Astrocyte (in vitro differentiated cells and primary cell): ENCODE measurements around the gene OFD1. TPM values are rescaled to one million over a fixed set of nuclear protein-coding genes. Genes with fewer than 3 reads are reported as not detected.

Experiments
- DNase-seq: peaks from one replicate; pipeline ENCODE4 v3.0.0-alpha.2; 2010; ENCODE audit warnings: low read depth
- FAIRE-seq: peaks from 2 replicates; lab custom pipeline; 2011; peaks lifted over from hg19 to GRCh38; lab: Jason Lieb, UNC
- H2AFZ ChIP-seq: 2 replicates; pipeline ENCODE4 v1.6.0; 2012; ENCODE audit warnings: low read depth, low read length, inconsistent platforms
- H3K27ac ChIP-seq: 2 replicates; pipeline ENCODE4 v1.5.1; 2011; ENCODE audit warnings: low read depth, low read length, inconsistent platforms
- H3K27me3 ChIP-seq: 2 replicates; pipeline ENCODE4 v1.6.0; 2011; ENCODE audit warnings: low read length, inconsistent platforms; ENCODE audit not compliant: insufficient read depth
- H3K36me3 ChIP-seq: 2 replicates; pipeline ENCODE4 v1.5.1; 2011; ENCODE audit warnings: low read length, inconsistent platforms; ENCODE audit not compliant: insufficient read depth
- H3K4me1 ChIP-seq: 2 replicates; pipeline ENCODE4 v1.5.1; 2011; ENCODE audit warnings: low read length, inconsistent platforms; ENCODE audit not compliant: insufficient read depth
- H3K4me2 ChIP-seq: 2 replicates; pipeline ENCODE4 v1.6.0; 2012; ENCODE audit warnings: low read length, inconsistent platforms
- H3K4me3 ChIP-seq: 2 replicates; pipeline ENCODE4 v1.5.1; 2011; ENCODE audit warnings: low read depth, mild to moderate bottlenecking, low read length, inconsistent platforms; ENCODE audit not compliant: insufficient read depth
- H3K79me2 ChIP-seq: 2 replicates; pipeline ENCODE4 v1.6.0; 2012; ENCODE audit warnings: mild to moderate bottlenecking, low read length, inconsistent platforms; ENCODE audit not compliant: insufficient read depth
- H3K9ac ChIP-seq: 2 replicates; pipeline ENCODE4 v1.6.0; 2012; ENCODE audit warnings: mild to moderate bottlenecking, low read length, inconsistent platforms
- H3K9me3 ChIP-seq: 2 replicates; pipeline ENCODE4 v1.5.1; 2012; ENCODE audit warnings: low read depth, mild to moderate bottlenecking, low read length, inconsistent platforms; ENCODE audit not compliant: insufficient read depth
- H4K20me1 ChIP-seq: 2 replicates; pipeline ENCODE4 v1.6.0; 2012; ENCODE audit warnings: low read length, inconsistent platforms; ENCODE audit not compliant: insufficient read depth
- H3K27ac Mint-ChIP-seq: one replicate; pipeline ENCODE4 v1.8.0; 2021; ENCODE audit warnings: mild to moderate bottlenecking, mixed read lengths; ENCODE audit not compliant: unreplicated experiment
- H3K27me3 Mint-ChIP-seq: one replicate; pipeline ENCODE4 v1.8.0; 2021; ENCODE audit warnings: low read depth, mixed read lengths; ENCODE audit not compliant: unreplicated experiment
- H3K36me3 Mint-ChIP-seq: one replicate; pipeline ENCODE4 v1.8.0; 2021; ENCODE audit warnings: low read depth, mixed read lengths; ENCODE audit not compliant: unreplicated experiment
- H3K4me1 Mint-ChIP-seq: one replicate; pipeline ENCODE4 v1.8.0; 2021; ENCODE audit warnings: low read depth, mixed read lengths; ENCODE audit not compliant: unreplicated experiment
- H3K4me3 Mint-ChIP-seq: one replicate; pipeline ENCODE4 v1.8.0; 2021; ENCODE audit warnings: mild to moderate bottlenecking, moderate library complexity, mixed read lengths; ENCODE audit not compliant: unreplicated experiment
- H3K9me3 Mint-ChIP-seq: one replicate; pipeline ENCODE4 v1.8.0; 2021; ENCODE audit warnings: mild to moderate bottlenecking, mixed read lengths; ENCODE audit not compliant: unreplicated experiment
- CTCF ChIP-seq: IDR thresholded peaks from 2 replicates; pipeline ENCODE4 v1.5.1; 2011; ENCODE audit warnings: low read depth, mild to moderate bottlenecking, inconsistent platforms, low read length, moderate library complexity; ENCODE audit not compliant: insufficient read depth
- EZH2 ChIP-seq: IDR thresholded peaks from 2 replicates; pipeline ENCODE4 v1.6.1; 2012; ENCODE audit warnings: mild to moderate bottlenecking, low read length, inconsistent platforms; ENCODE audit not compliant: insufficient read depth
- total RNA-seq: library from RNA; stranded (reverse); gene quantifications from 2 replicates; pipeline ENCODE4 v1.2.1, GENCODE V29; 2021

OFD1 gene
- total RNA-seq, 1 donor from 2014 or later: 22.0 TPM

DNA sequence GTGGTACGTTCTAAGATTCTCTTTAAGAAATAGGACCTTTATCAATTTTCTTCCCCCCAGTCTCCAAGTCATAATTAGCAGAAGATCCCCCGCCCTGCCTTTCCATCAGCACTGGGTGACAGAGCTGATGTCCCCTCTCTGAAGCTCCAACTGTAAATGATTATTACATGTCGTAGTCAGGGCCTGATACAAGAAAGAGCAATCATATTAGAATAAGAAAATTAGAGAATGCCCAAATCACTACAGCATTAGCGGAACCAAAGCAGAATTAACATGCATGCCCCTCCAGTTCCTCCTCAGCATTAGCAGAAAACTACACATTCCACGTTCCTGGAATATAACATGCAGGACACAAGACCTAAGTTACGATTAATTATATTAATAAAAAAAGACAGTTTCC lies 81.6 kb downstream of the OFD1 start:
- Histone ChIP-seq H3K4me1 (no peaks in the 10 kb centered on the region), H3K27ac (no peak overlapping the region), H3K27me3 (no peaks in the 10 kb centered on the region), H3K79me2 (no peaks in the 10 kb centered on the region), H3K9me3 (no peaks in the 10 kb centered on the region), H3K9ac (no peak overlapping the region), H3K36me3 (no peaks in the 10 kb centered on the region), H3K4me3 (no peak overlapping the region), H4K20me1 (no peaks in the 10 kb centered on the region), H3K4me2 (peak overlapping the region; percentile 79), H2AFZ (no peak overlapping the region)
- no peaks in the 10 kb centered on the region for H3K36me3 Mint-ChIP-seq
- DNase-seq (no peak), FAIRE-seq (no peak)
- no peaks in the 10 kb centered on the region for H3K27me3 Mint-ChIP-seq
- H3K4me1 Mint-ChIP-seq: no peaks in the 10 kb centered on the region
- no peak overlapping the region for H3K4me3 Mint-ChIP-seq
- H3K9me3 Mint-ChIP-seq: no peaks in the 10 kb centered on the region
- TF ChIP-seq CTCF (no peak), EZH2 (no peak)
- H3K27ac Mint-ChIP-seq: no peak overlapping the region

DNA sequence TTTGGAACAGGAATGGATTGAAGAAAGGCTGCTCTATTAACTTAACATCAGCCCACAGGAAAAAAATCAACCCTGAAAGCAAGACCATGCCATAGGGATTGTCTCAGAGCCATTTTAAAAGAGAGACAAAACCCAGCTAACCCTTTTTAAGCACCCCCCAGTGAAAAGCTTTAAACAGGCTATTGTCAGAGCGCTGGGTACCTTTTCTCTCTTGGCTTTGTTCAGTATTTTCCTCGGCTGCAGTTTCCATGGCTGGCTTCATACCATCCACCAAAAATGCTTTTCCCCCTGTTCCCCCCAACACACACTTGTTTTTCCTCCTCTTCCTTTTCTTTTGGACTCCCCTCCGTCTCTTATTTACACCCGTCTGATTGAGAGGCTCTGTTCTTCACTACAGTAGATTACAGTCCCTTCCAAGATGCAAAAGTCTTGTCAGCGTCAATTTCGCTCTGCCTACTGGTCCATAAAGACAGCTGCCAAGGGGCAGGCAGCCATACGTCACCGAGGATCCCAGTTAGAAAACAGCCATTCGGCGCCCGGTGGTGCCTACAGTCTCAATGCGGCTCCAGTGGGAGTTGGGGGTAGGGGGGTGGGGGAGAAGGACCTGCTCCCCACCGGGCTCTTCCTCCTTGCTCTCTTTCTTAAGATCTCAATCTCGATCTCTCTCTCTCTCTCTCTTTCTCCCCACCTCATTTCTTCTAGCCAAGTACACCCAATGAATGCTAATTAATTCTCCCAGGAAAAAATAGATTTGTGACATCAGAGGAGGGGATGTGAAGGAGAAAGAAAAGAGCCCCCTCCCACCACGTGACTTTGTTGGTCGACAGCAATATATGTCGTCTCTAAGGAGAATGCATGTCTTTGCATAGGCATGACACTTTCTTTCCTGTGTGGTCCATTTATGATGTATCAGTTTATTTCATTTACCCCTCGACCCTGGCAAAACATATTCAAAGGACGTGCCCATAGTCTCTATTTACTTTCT lies 82.4 kb downstream of the OFD1 start, which contains the start of gene GPM6B:
Gene GPM6B (minus strand): TSS at position 451 of the 985 bp plus-strand sequence. CDS start 189 bp downstream, at position 262.
- no peaks in the 10 kb centered on the region for H3K4me1 Mint-ChIP-seq
- H3K27me3 ChIP-seq: no peaks in the 10 kb centered on the region
- no peak within 1 kb of the TSS for H3K27ac Mint-ChIP-seq
- no peaks in the 10 kb centered on the region for H3K27me3 Mint-ChIP-seq
- no peaks in the 10 kb centered on the region for H3K79me2 ChIP-seq
- H2AFZ ChIP-seq: no peak within 1 kb of the TSS
- peak within 1 kb of the TSS; percentile 79 for H3K4me2 ChIP-seq
- H3K4me1 ChIP-seq: no peaks in the 10 kb centered on the region
- TF ChIP-seq CTCF (no peak), EZH2 (no peak)
- H3K9me3 ChIP-seq: no peaks in the 10 kb centered on the region
- H3K4me3 Mint-ChIP-seq: peak within 1 kb of the TSS; percentile 58
- H3K9ac ChIP-seq: peak within 1 kb of the TSS; percentile 54
- H3K27ac ChIP-seq: no peak within 1 kb of the TSS
- no peaks in the 10 kb centered on the region for H3K36me3 ChIP-seq
- no peaks in the 10 kb centered on the region for H3K9me3 Mint-ChIP-seq
- DNase-seq (no peak), FAIRE-seq (no peak)
- H3K4me3 ChIP-seq: peak within 1 kb of the TSS; percentile 46
- H4K20me1 ChIP-seq: no peaks in the 10 kb centered on the region
- no peaks in the 10 kb centered on the region for H3K36me3 Mint-ChIP-seq

Other genes starting within 250 kb of the OFD1 start
- 0.18 TPM in 1 of 2 replicates, not detected in the other for gene EGFL6, start 165.1 kb upstream of the OFD1 start, total RNA-seq
- gene TCEANC, start 81.6 kb upstream of the OFD1 start, total RNA-seq: 1.0 and 2.3 TPM in 2 replicates
- 31.2 and 34.2 TPM in 2 replicates for gene RAB9A, start 45.6 kb upstream of the OFD1 start, total RNA-seq
- gene TRAPPC2, start 128 bp upstream of the OFD1 start, total RNA-seq: 16.6 and 17.0 TPM in 2 replicates
- gene GPM6B, start 82.3 kb downstream of the OFD1 start, total RNA-seq: 21.5 and 22.4 TPM in 2 replicates